ENCODE measurements around the gene BMAL1. TPM values are rescaled to one million over a fixed set of nuclear protein-coding genes. Genes with fewer than 3 reads are reported as not detected.

BMAL1 gene
- total RNA-seq, 1 experiment from 2014 or later, result 3.3 TPM

- H3K27me3 Mint-ChIP-seq (ENCODE audit: low read depth), result peaks cover 4% of the 10 kb centered on the region; the same call in 1 of the 2 replicates
- H3K56ac ChIP-seq (ENCODE audit: insufficient read length, low read depth, low read length), result no peak overlapping the region
- H3K79me1 ChIP-seq (ENCODE audit: insufficient read depth, low read depth, low read length, poor library complexity, severe bottlenecking), result no peaks in the 10 kb centered on the region
- H3K36me3 Mint-ChIP-seq (ENCODE audit: insufficient read depth in 1 of 3, low read depth in 3 of 3), result no peaks in the 10 kb centered on the region; a peak in 1 of 7 replicates
- no peak for DNase-seq
- no peak overlapping the region for H3K4ac ChIP-seq (ENCODE audit: low read depth, low read length)
- H2BK20ac ChIP-seq (ENCODE audit: low read depth, low read length, poor library complexity, severe bottlenecking), result no peak overlapping the region
- H3K4me2 ChIP-seq (ENCODE audit: insufficient read depth, insufficient read length, low read length), result no peak overlapping the region
- no peak overlapping the region for H2BK12ac ChIP-seq (ENCODE audit: insufficient read length, low read depth, low read length)
- no peaks in the 10 kb centered on the region for H3K27me3 ChIP-seq (ENCODE audit: insufficient read depth, low read length)
- H3K27ac ChIP-seq (ENCODE audit: insufficient read length, low read depth, low read length), result no peak overlapping the region
- no peak overlapping the region for H2BK5ac ChIP-seq (ENCODE audit: insufficient read length, low read length)
- H3T11ph ChIP-seq (ENCODE audit: low read length), result no peak overlapping the region
- no peak overlapping the region for H2BK120ac ChIP-seq (ENCODE audit: low read depth, low read length, poor library complexity, severe bottlenecking)
- no peak overlapping the region for H3K14ac ChIP-seq (ENCODE audit: insufficient read depth, low read length)
- H3K18ac ChIP-seq (ENCODE audit: insufficient read length, low read depth, low read length), result no peak overlapping the region
- no peak overlapping the region for H2BK15ac ChIP-seq (ENCODE audit: low read depth, low read length)
- TF ChIP-seq CTCF (conservative IDR thresholded peaks at IDR 0.05), result no peak
- H2AK5ac ChIP-seq (ENCODE audit: insufficient read length, low read length), result no peak overlapping the region
- no peak overlapping the region for H3K4me3 Mint-ChIP-seq
- no CpG with 5 or more reads among the region's 2 CpGs for WGBS (ENCODE audit: extremely low coverage, insufficient read length, low lambda C conversion rate)
- no peak overlapping the region for H3K23ac ChIP-seq (ENCODE audit: insufficient read length, low read depth, low read length)
- H4K8ac ChIP-seq (replicated peaks; ENCODE audit: insufficient read length, low read depth, low read length), result no peak overlapping the region
- 0 out of 2 replicates have a peak, but pooled peaks cover 2% of the 10 kb centered on the region for H3K4me1 ChIP-seq (ENCODE audit: insufficient read depth, low read length)
- no peak overlapping the region for H2AFZ ChIP-seq (ENCODE audit: low read length)
- H3K79me2 ChIP-seq (ENCODE audit: insufficient read depth, low read length), result no peaks in the 10 kb centered on the region
- H3K9ac ChIP-seq (ENCODE audit: extremely low read depth, insufficient read length, low read length), result no peak overlapping the region
- H3K27ac Mint-ChIP-seq, result no peak overlapping the region
- H3K9me3 ChIP-seq (ENCODE audit: control insufficient read depth, low read depth, low read length), result no peaks in the 10 kb centered on the region
- H3K9me3 Mint-ChIP-seq, result no peaks in the 10 kb centered on the region
- H3K23me2 ChIP-seq (ENCODE audit: insufficient read length, low read depth, low read length, poor library complexity, severe bottlenecking), result no peaks in the 10 kb centered on the region
- no peak overlapping the region for H4K91ac ChIP-seq (ENCODE audit: insufficient read length, low read depth, low read length)
- no peak overlapping the region for H4K5ac ChIP-seq (ENCODE audit: insufficient read length, low read depth, low read length)
- H3K4me1 Mint-ChIP-seq, result peaks cover 6 to 9% of the 10 kb centered on the region in 2 experiments
- H4K20me1 ChIP-seq (ENCODE audit: control insufficient read depth, insufficient read depth, insufficient read length), result no peaks in the 10 kb centered on the region
Measured at GRCh38 chr11:13308704-13309103, 31.1 kb downstream of the BMAL1 start.
